Measurements from ENCODE around the gene INSM1.

INSM1 gene

DNA sequence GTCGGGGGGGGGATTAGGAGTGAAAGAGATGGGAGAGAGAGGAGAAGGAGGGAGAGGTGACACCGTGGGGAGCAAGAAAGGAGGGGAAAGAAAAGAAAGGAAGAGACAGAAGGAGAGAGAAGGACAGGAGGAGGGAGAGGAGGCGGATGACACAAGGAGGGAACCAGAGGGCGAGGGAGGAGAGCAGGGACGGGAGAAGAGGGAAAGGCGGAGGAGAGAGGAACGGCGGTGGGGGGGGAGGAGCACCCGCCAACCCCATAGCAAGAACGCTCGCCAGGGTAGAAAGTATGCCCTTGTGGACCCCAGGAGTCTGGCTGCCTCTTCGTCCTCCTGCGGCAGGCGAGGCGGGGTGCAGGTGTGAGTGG is 4.5 kb upstream of the INSM1 start:
- DNase-seq: no peak

- DNase-seq: no peak
These were observed 3.9 kb upstream of the INSM1 start for GRCh38 chr20:20363799-20364592.

DNA sequence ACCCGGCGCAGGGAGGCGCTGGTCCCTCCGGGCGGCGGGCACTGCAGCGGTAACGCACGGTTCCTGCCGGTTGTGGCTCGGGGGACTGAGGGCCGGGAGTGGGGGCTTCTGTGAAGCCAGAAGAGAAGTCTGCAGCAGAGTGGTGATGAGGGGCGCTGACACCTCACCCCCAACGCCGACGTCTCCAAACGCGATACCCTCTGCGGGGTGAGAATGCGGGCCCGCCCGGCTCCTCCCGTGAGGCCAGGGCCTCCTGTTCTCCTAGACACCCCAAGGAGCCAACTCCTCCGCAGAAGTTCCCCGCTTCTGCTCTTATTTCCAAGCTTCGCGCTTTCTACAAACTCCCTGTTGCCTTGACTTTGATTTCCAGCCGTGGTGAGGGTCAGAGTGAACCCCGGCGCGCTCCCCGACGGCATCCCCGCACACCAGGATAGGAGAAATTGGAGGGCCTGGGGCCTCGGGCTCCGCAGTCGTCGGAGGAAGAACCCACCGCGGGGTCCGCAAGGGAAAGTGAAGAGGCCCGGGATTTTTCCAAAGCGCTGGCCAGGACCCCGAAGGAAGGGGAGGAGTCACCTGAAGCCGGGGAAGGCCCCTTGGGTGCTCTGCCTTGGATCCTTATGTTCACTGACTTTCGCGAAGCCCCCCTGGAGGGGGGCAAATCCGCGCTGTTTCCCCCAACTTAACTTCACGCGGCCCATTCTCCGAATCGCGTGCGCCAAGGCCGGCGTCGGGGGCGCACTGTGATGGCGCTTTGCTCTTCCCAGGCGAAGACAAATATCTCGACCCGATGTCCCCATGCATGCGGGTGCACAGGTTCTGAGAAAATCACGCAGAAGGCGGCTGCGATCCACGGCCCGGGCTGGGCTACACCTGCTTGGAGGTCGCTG is 3.1 kb upstream of the INSM1 start:
- no peak for DNase-seq

- no peak for DNase-seq
These were observed 2.3 kb upstream of the INSM1 start for GRCh38 chr20:20365480-20366161.

GRCh38 chr20:20366551-20366875 is 1.4 kb upstream of the INSM1 start:
- DNase-seq: no peak

- no peak for DNase-seq
These were observed 879 bp upstream of the INSM1 start for GRCh38 chr20:20366876-20367574.

GRCh38 chr20:20368418-20369249 is 730 bp downstream of the INSM1 start:
- DNase-seq: no peak

- DNase-seq: no peak
These were observed 1.6 kb downstream of the INSM1 start for GRCh38 chr20:20369250-20370093.

- no peak for DNase-seq
These were observed 2.2 kb downstream of the INSM1 start for GRCh38 chr20:20370094-20370575.

GRCh38 chr20:20371083-20371482 is 3.2 kb downstream of the INSM1 start:
- no peak for DNase-seq

GRCh38 chr20:20371681-20372080 is 3.8 kb downstream of the INSM1 start:
- DNase-seq: no peak

GRCh38 chr20:20373091-20373571 is 5.2 kb downstream of the INSM1 start:
- no peak for DNase-seq

- DNase-seq: no peak
These were observed 8.0 kb downstream of the INSM1 start for GRCh38 chr20:20375862-20376261.

- DNase-seq: no peak
These were observed 18.3 kb downstream of the INSM1 start for GRCh38 chr20:20386192-20386591.

DNA sequence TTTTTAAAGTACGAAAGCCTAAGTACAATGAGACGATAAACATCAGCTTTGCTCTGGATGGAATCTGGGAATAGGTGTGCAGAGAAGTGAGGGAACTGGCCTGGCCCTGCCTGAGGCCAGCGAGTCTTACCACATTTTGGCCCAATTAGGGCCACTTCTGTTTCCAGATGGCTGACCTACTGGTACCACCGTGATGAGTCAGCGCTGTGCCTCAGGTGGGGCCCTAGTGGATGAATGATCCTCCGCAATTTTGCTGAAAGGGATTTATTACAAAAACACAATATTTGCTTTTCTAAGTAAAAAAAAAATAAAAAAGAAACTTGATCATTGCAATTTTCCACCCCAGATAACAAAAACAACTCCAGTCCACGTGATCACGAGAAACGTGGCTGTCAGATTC is 22.5 kb downstream of the INSM1 start:
- DNase-seq: no peak

GRCh38 chr20:20391115-20391514 is 23.2 kb downstream of the INSM1 start:
- DNase-seq: no peak

- no peak for DNase-seq
These were observed 23.9 kb downstream of the INSM1 start for GRCh38 chr20:20391766-20392165.

- DNase-seq: no peak
These were observed 25.6 kb downstream of the INSM1 start for GRCh38 chr20:20393207-20394120.

DNA sequence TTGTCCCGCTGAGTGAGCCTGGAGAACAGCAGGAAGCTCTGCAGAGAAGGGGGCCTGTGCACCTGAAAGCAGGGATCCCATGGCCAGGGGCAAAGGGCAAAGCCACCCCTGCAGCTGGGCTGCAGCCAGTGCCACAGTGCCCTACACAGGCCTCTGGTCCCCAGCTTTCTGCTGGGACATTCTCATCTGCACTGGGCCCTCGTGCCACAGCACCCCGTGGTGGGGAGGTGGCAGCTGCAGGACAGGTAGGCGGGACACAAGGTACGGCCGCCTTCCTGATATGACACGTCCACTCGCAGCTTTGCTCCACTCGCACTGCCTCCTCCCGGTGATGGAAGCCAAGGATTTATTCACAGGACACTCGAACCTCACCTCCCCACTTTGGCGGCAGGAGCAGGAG is 27.2 kb downstream of the INSM1 start:
- no peak for DNase-seq
